Thyroid gland (tissue), 4 donors: Measurements from ENCODE around the gene EEF1AKMT3. TPM values are rescaled to one million over a fixed set of nuclear protein-coding genes. Genes with fewer than 3 reads are reported as not detected.

Source experiments
- DNase-seq, 2 donors: peaks; one replicate each; pipeline ENCODE4 v3.0.0-alpha.2; 2019
- H3K27ac ChIP-seq, 3 donors: fragments of 200-600 bp; sonication (generic); 1 replicate in 2 of 3; 2 replicates in 1 of 3; pipeline ENCODE4 v1.5.1; 2016 to 2019; ENCODE audit warnings: mild to moderate bottlenecking in 1 of 3, moderate library complexity in 1 of 3
- H3K27me3 ChIP-seq: fragments of 200-600 bp; sonication (generic); one replicate; pipeline ENCODE4 v1.5.1; 2019
- H3K36me3 ChIP-seq, 2 donors: fragments of 200-600 bp; sonication (generic); one replicate each; pipeline ENCODE4 v1.5.1; 2016 to 2019
- H3K4me1 ChIP-seq, 2 donors: fragments of 200-600 bp; sonication (generic); one replicate each; pipeline ENCODE4 v1.5.1; 2017 to 2019
- H3K4me3 ChIP-seq, 3 donors: fragments of 200-600 bp; sonication (generic); replicated peaks in 1 of 3; 1 replicate in 2 of 3; 2 replicates in 1 of 3; pipeline ENCODE4 v1.5.1; 2016; ENCODE audit warnings: mild to moderate bottlenecking in 1 of 3
- H3K9me3 ChIP-seq: fragments of 200-600 bp; sonication (generic); one replicate; pipeline ENCODE4 v1.5.1; 2017
- CTCF ChIP-seq, 6 experiments: fragments of 200-600 bp in 3 of 6; fragments of 450-650 bp in 3 of 6; sonication (generic) in 3 of 6; IDR thresholded peaks; one replicate each; pipeline ENCODE4 v1.5.1; 2016 to 2019; ENCODE audit warnings: antibody characterized with exemption in 6 of 6, mild to moderate bottlenecking in 2 of 6, inconsistent platforms in 1 of 6, moderate library complexity in 1 of 6
- POLR2A ChIP-seq, 2 donors: fragments of 450-650 bp; IDR thresholded peaks; one replicate each; pipeline ENCODE4 v1.6.1; 2017; ENCODE audit warnings: antibody characterized with exemption in 2 of 2, mild to moderate bottlenecking in 2 of 2, moderate library complexity in 1 of 2
- WGBS, 2 donors: methylation state at CpG; one replicate each; pipeline ENCODE4 v1.1.5; 2017; 5-methylcytosine and 5-hydroxymethylcytosine counted together
- intact Hi-C: fragments of 100-400 bp; cut with DNase I; formaldehyde crosslinking; loops from one replicate; pipeline ENCODE4 v1.15.1; 2023
- total RNA-seq, 4 donors: library from RNA; depleted of rRNA; stranded (reverse); fragments of >200 nt; gene quantifications; one replicate each; pipeline ENCODE4 v1.2.3, GENCODE V29; 2016

EEF1AKMT3 gene
- total RNA-seq, 4 donors from 2014 or later = 12.1 to 20.4 (median 16.5) TPM

- H3K4me3 ChIP-seq = no peak overlapping the region
- H3K4me1 ChIP-seq = peaks cover 11 to 36% of the 10 kb centered on the region in 2 donors
- no peak overlapping the region for H3K27ac ChIP-seq
- 13 to 15% methylated on average over 36 to 42 of the region's 49 CpGs for WGBS, 2 donors
- intact Hi-C loops = no loop called here
- DNase-seq = no peak
- no peaks in the 10 kb centered on the region for H3K36me3 ChIP-seq
- no peak for TF ChIP-seq POLR2A (IDR thresholded peaks at IDR 0.05)
- peak in 1 of 6 experiments; percentile 8 for TF ChIP-seq CTCF (IDR thresholded peaks at IDR 0.05)
- H3K9me3 ChIP-seq = no peaks in the 10 kb centered on the region
- peaks cover 40% of the 10 kb centered on the region for H3K27me3 ChIP-seq
These were observed 36.3 kb upstream of the EEF1AKMT3 start for GRCh38 chr12:57735952-57736740.

- intact Hi-C loops = no loop called here
- no peak for DNase-seq
- Histone ChIP-seq H3K27me3 (peaks cover 40% of the 10 kb centered on the region), H3K9me3 (no peaks in the 10 kb centered on the region), H3K36me3 (no peaks in the 10 kb centered on the region), H3K4me3 (no peak overlapping the region), H3K4me1 (peaks cover 11 to 36% of the 10 kb centered on the region in 2 donors), H3K27ac (no peak overlapping the region)
- 4 to 29% methylated on average over 22 to 29 of the region's 31 CpGs for WGBS, 2 donors
- TF ChIP-seq POLR2A (IDR thresholded peaks at IDR 0.05) (no peak), CTCF (IDR thresholded peaks at IDR 0.05) (no peak)
These were observed 35.5 kb upstream of the EEF1AKMT3 start for GRCh38 chr12:57736741-57737466.

- TF ChIP-seq POLR2A (IDR thresholded peaks at IDR 0.05) (no peak), CTCF (IDR thresholded peaks at IDR 0.05) (peak in 1 of 6 experiments; percentile 33)
- Histone ChIP-seq H3K4me3 (peak overlapping the region in 1 of 3 donors; percentile 29), H3K27me3 (peaks cover 40% of the 10 kb centered on the region), H3K27ac (no peak overlapping the region), H3K9me3 (no peaks in the 10 kb centered on the region), H3K36me3 (no peaks in the 10 kb centered on the region), H3K4me1 (peaks cover 11 to 36% of the 10 kb centered on the region in 2 donors)
- intact Hi-C loops = no loop called here
- WGBS, 2 donors = 0 to 28% methylated on average over 4 of the region's 110 CpGs
- no peak for DNase-seq
These were observed 34.6 kb upstream of the EEF1AKMT3 start for GRCh38 chr12:57737467-57738460.

GRCh38 chr12:57738661-57739237, 33.7 kb upstream of the EEF1AKMT3 start, which contains the start of gene AGAP2:
Gene AGAP2 (minus strand): TSS chr12:57738742. CDS start chr12:57738246, 496 bp downstream.
- DNase-seq = no peak
- Histone ChIP-seq H3K27me3 (peaks cover 40% of the 10 kb centered on the region), H3K9me3 (no peaks in the 10 kb centered on the region), H3K4me3 (peak within 1 kb of the TSS in 1 of 3 donors; percentile 29), H3K36me3 (no peaks in the 10 kb centered on the region), H3K27ac (no peak within 1 kb of the TSS), H3K4me1 (peaks cover 11 to 36% of the 10 kb centered on the region in 2 donors)
- intact Hi-C loops = no loop called here
- TF ChIP-seq POLR2A (IDR thresholded peaks at IDR 0.05) = no peak
- no peak for TF ChIP-seq CTCF (IDR thresholded peaks at IDR 0.05)
- 9 to 20% methylated on average over 29 to 32 of the region's 36 CpGs for WGBS, 2 donors
